Breast epithelium (tissue), 4 donors: Measurements from ENCODE around the gene NELL1. TPM values are rescaled to one million over a fixed set of nuclear protein-coding genes. Genes with fewer than 3 reads are reported as not detected.

ENCODE experiments used
- DNase-seq, 2 donors: peaks; one replicate each; pipeline ENCODE4 v3.0.0-alpha.2; 2019; ENCODE audit warnings: low spot score in 2 of 2
- H3K27ac ChIP-seq, 2 donors: fragments of 200-600 bp; sonication (generic) in 1 of 2; one replicate each; pipeline ENCODE4 v1.5.1; 2016 to 2019; ENCODE audit warnings: mild to moderate bottlenecking in 1 of 2
- H3K27me3 ChIP-seq, 2 donors: fragments of 200-600 bp; sonication (generic) in 1 of 2; one replicate each; pipeline versions ENCODE4 v1.5.1 to v1.6.0; 2017 to 2019; ENCODE audit warnings: control low read depth in 1 of 2, mild to moderate bottlenecking in 1 of 2
- H3K36me3 ChIP-seq: fragments of 200-600 bp; one replicate; pipeline ENCODE4 v1.5.1; 2019
- H3K4me1 ChIP-seq, 2 donors: fragments of 200-600 bp; sonication (generic); one replicate each; pipeline ENCODE4 v1.5.1; 2016 to 2019; ENCODE audit warnings: control low read depth in 1 of 2
- H3K4me3 ChIP-seq, 3 donors: fragments of 200-600 bp; sonication (generic); 1 replicate in 2 of 3; 2 replicates in 1 of 3; pipeline ENCODE4 v1.5.1; 2016 to 2019; ENCODE audit warnings: mild to moderate bottlenecking in 3 of 3, moderate library complexity in 2 of 3
- H3K9me3 ChIP-seq, 2 donors: fragments of 200-600 bp; sonication (generic) in 1 of 2; one replicate each; pipeline ENCODE4 v1.5.1; 2016 to 2019; ENCODE audit warnings: control low read depth in 1 of 2
- POLR2A ChIP-seq: fragments of 450-650 bp; IDR thresholded peaks from one replicate; pipeline ENCODE4 v1.6.1; 2016; ENCODE audit warnings: antibody characterized with exemption, mild to moderate bottlenecking, moderate library complexity
- POLR2AphosphoS5 ChIP-seq, 3 donors: sonication (generic); formaldehyde crosslinking; IDR thresholded peaks; one replicate each; pipeline ENCODE4 v1.6.1; 2017; ENCODE audit warnings: antibody characterized with exemption in 3 of 3
- intact Hi-C: fragments of 100-400 bp; cut with DNase I; formaldehyde crosslinking; loops from one replicate; pipeline ENCODE4 v1.15.1; 2023; ENCODE audit warnings: low total_unique reads
- total RNA-seq, 3 donors: library from RNA; depleted of rRNA; stranded (reverse); fragments of >200 nt; gene quantifications; one replicate each; pipeline ENCODE4 v1.1.0, GENCODE V29; 2016
- TF ChIP-seq, protein P1 (sequence below), 3 donors: fragments of 450-650 bp; IDR thresholded peaks; one replicate each; pipeline ENCODE4 v1.5.1; 2016 to 2017; ENCODE audit warnings: antibody characterized with exemption in 3 of 3, mild to moderate bottlenecking in 3 of 3, moderate library complexity in 3 of 3

Gene NELL1
- total RNA-seq, 3 donors from 2014 or later, result 0.15 TPM; not detected in 2

GRCh38 chr11:21426931-21427330 lies 757.5 kb downstream of the NELL1 start:
- Histone ChIP-seq H3K36me3 (no peaks in the 10 kb centered on the region), H3K4me1 (no peaks in the 10 kb centered on the region), H3K27ac (no peak overlapping the region), H3K9me3 (no peaks in the 10 kb centered on the region), H3K4me3 (no peak overlapping the region), H3K27me3 (no peaks in the 10 kb centered on the region)
- TF ChIP-seq POLR2AphosphoS5 (IDR thresholded peaks at IDR 0.05), result no peak
- intact Hi-C loops, result no loop called here
- no peak for DNase-seq

DNA sequence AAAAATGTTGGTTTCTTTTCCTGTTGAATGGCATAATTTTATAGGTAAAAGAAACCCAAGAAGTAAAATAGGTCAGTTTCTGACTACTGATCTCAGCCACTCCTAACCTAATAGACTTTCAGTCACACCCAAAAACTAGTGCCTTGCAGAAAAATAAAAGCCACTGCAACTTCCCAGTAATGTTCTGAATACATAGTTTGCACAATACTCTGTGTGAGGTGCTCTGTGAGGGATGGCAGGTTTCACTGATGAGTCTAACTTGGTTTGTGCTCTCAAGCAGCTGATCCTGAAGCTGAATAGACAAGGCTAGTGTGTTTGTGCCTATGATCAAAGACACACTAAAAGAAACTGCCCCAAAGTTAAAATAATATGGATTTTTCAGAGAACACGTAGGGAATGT lies 758.3 kb downstream of the NELL1 start:
- no peaks in the 10 kb centered on the region for H3K27me3 ChIP-seq

DNA sequence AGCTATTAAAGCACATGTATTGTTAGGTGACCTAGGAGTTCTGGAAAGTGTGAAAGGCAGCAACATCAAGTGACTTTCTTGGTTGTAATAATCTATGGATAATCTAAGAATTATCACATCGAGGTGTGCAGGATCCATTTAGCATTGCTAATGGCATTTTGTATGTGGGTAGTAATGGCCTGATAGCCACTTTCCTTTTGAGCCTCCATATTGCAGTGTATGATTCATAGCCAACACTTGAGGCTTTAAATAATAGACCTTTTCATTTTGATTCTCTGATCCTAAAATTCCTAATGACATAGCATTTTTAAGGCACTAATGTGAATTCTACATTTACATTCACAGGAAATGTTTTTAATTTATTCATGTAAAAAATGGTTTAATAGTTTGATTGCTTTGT lies 759.4 kb downstream of the NELL1 start:
- Histone ChIP-seq H3K9me3 (no peaks in the 10 kb centered on the region), H3K27ac (no peak overlapping the region), H3K36me3 (no peaks in the 10 kb centered on the region), H3K4me3 (no peak overlapping the region), H3K27me3 (no peaks in the 10 kb centered on the region), H3K4me1 (no peaks in the 10 kb centered on the region)
- intact Hi-C loops, result no loop called here
- TF ChIP-seq POLR2A (no peak), POLR2AphosphoS5 (IDR thresholded peaks at IDR 0.05) (no peak)
- TF ChIP-seq, protein P1, sequence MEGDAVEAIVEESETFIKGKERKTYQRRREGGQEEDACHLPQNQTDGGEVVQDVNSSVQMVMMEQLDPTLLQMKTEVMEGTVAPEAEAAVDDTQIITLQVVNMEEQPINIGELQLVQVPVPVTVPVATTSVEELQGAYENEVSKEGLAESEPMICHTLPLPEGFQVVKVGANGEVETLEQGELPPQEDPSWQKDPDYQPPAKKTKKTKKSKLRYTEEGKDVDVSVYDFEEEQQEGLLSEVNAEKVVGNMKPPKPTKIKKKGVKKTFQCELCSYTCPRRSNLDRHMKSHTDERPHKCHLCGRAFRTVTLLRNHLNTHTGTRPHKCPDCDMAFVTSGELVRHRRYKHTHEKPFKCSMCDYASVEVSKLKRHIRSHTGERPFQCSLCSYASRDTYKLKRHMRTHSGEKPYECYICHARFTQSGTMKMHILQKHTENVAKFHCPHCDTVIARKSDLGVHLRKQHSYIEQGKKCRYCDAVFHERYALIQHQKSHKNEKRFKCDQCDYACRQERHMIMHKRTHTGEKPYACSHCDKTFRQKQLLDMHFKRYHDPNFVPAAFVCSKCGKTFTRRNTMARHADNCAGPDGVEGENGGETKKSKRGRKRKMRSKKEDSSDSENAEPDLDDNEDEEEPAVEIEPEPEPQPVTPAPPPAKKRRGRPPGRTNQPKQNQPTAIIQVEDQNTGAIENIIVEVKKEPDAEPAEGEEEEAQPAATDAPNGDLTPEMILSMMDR (IDR thresholded peaks at IDR 0.05), result no peak
- no peak for DNase-seq

More for the DNA sequence above, 758.3 kb downstream of the NELL1 start:
- Histone ChIP-seq H3K9me3 (no peaks in the 10 kb centered on the region), H3K4me1 (no peaks in the 10 kb centered on the region), H3K36me3 (no peaks in the 10 kb centered on the region), H3K4me3 (no peak overlapping the region), H3K27ac (no peak overlapping the region)
- no peak for DNase-seq
- no peak for TF ChIP-seq POLR2A
- TF ChIP-seq, protein P1 (IDR thresholded peaks at IDR 0.05), result no peak
- intact Hi-C loops, result no loop called here

GRCh38 chr11:21429401-21429800 lies 760.0 kb downstream of the NELL1 start:
- no peak for TF ChIP-seq POLR2A
- TF ChIP-seq, protein P1 (IDR thresholded peaks at IDR 0.05), result no peak
- no peak for TF ChIP-seq POLR2AphosphoS5 (IDR thresholded peaks at IDR 0.05)
- intact Hi-C loops, result no loop called here

GRCh38 chr11:21430537-21430936 lies 761.2 kb downstream of the NELL1 start:
- DNase-seq, result no peak
- no peaks in the 10 kb centered on the region for H3K4me1 ChIP-seq
- TF ChIP-seq POLR2A (no peak), POLR2AphosphoS5 (IDR thresholded peaks at IDR 0.05) (no peak)
- TF ChIP-seq, protein P1 (IDR thresholded peaks at IDR 0.05), result no peak
- no peak overlapping the region for H3K27ac ChIP-seq
- intact Hi-C loops, result no loop called here
- H3K4me3 ChIP-seq, result no peak overlapping the region
- no peaks in the 10 kb centered on the region for H3K27me3 ChIP-seq
- H3K36me3 ChIP-seq, result no peaks in the 10 kb centered on the region
- no peaks in the 10 kb centered on the region for H3K9me3 ChIP-seq

More at GRCh38 chr11:21429401-21429800, 760.0 kb downstream of the NELL1 start:
- H3K36me3 ChIP-seq, result no peaks in the 10 kb centered on the region
- H3K27ac ChIP-seq, result no peak overlapping the region
- no peaks in the 10 kb centered on the region for H3K4me1 ChIP-seq
- H3K9me3 ChIP-seq, result no peaks in the 10 kb centered on the region
- no peak for DNase-seq
- H3K27me3 ChIP-seq, result no peaks in the 10 kb centered on the region
- H3K4me3 ChIP-seq, result no peak overlapping the region
